Lung (tissue), 12 donors: ENCODE data around the gene HOXA5. TPM values are rescaled to one million over a fixed set of nuclear protein-coding genes. Genes with fewer than 3 reads are reported as not detected.

ENCODE experiments used
- ATAC-seq: fragments of 200-7000 bp; cut with Tn5 transposase; one replicate; pipeline ENCODE4 v1.9.1; 2020; ENCODE audit warnings: moderate number of reproducible peaks; ENCODE audit not compliant: insufficient read depth, low FRiP score
- DNase-seq, 3 donors: peaks; one replicate each; pipeline ENCODE4 v3.0.0-alpha.2; 2013 to 2017
- H3K27ac ChIP-seq, 2 donors: one replicate each; pipeline ENCODE4 v1.5.1; 2013; ENCODE audit warnings: mild to moderate bottlenecking in 2 of 2, moderate library complexity in 2 of 2, control low read depth in 1 of 2, inconsistent platforms in 1 of 2, low read depth in 1 of 2, low read length in 1 of 2
- H3K27me3 ChIP-seq, 3 donors: one replicate each; pipeline ENCODE4 v1.5.1; 2013; ENCODE audit warnings: low read length in 2 of 3; ENCODE audit not compliant: control insufficient read depth in 3 of 3, insufficient read depth in 3 of 3
- H3K36me3 ChIP-seq, 4 donors: one replicate each; pipeline ENCODE4 v1.5.1; 2013; ENCODE audit warnings: low read length in 4 of 4, mild to moderate bottlenecking in 1 of 4, moderate library complexity in 1 of 4; ENCODE audit not compliant: control insufficient read depth in 4 of 4, insufficient read depth in 4 of 4
- H3K4me1 ChIP-seq, 5 donors: one replicate each; pipeline ENCODE4 v1.5.1; 2013; ENCODE audit warnings: low read length in 5 of 5, mild to moderate bottlenecking in 2 of 5, moderate library complexity in 1 of 5; ENCODE audit not compliant: control insufficient read depth in 5 of 5, insufficient read depth in 5 of 5
- H3K4me3 ChIP-seq: one replicate; pipeline ENCODE4 v1.5.1; 2013; ENCODE audit warnings: mild to moderate bottlenecking, control low read depth, moderate library complexity
- H3K9ac ChIP-seq, 2 donors: one replicate each; pipeline ENCODE4 v1.5.1; 2013; ENCODE audit warnings: low read length in 2 of 2, control low read depth in 1 of 2; ENCODE audit not compliant: insufficient read depth in 1 of 2
- H3K9me3 ChIP-seq, 4 donors: one replicate each; pipeline ENCODE4 v1.5.1; 2013; ENCODE audit warnings: low read length in 3 of 4, mild to moderate bottlenecking in 1 of 4, moderate library complexity in 1 of 4; ENCODE audit not compliant: control insufficient read depth in 4 of 4, insufficient read depth in 3 of 4
- WGBS, 2 donors: extraction: QIAGEN DNeasy Blood & Tissue Kit; methylation state at CpG; one replicate each; pipeline ENCODE4 v1.1.7; 2013; 5-methylcytosine and 5-hydroxymethylcytosine counted together
- polyA plus RNA-seq, 2 donors: library from polyadenylated mRNA; stranded (reverse); fragments of 200-250 nt; gene quantifications; one replicate each; pipeline ENCODE4 v1.2.1, GENCODE V29; 2013
- total RNA-seq, 2 donors: library from RNA; depleted of rRNA in 1 of 2; stranded (reverse); fragments of >200 nt in 1 of 2; gene quantifications; one replicate each; pipeline ENCODE4 v1.2.1, GENCODE V29; 2014 to 2021
- TF ChIP-seq, protein P1 (sequence below): IDR thresholded peaks from 2 replicates; pipeline ENCODE4 v1.5.1; 2012; ENCODE audit warnings: mild to moderate bottlenecking; ENCODE audit errors: control extremely low read depth, extremely low read depth
- donor health status: control.
- donor health status: control.
- donor health status: Bipolar disorder and iron deficiency.
- donor health status: healthy.
- donor health status: DM: yes; HTN: yes; CAD: no.

Gene HOXA5
- total and polyA plus RNA-seq, 4 donors: 9.2 to 61.9 (median 15.2) TPM

GRCh38 chr7:27166531-27167505 lies 23.3 kb upstream of the HOXA5 start:
- peaks cover 0 to 5% (median 0%) of the 10 kb centered on the region in 4 donors for H3K9me3 ChIP-seq
- H3K4me1 ChIP-seq: peaks cover 0 to 21% (median 5%) of the 10 kb centered on the region in 5 donors
- no peak overlapping the region for H3K27ac ChIP-seq
- H3K27me3 ChIP-seq: peaks cover 8 to 98% (median 89%) of the 10 kb centered on the region in 3 donors
- WGBS, 2 donors: 8 to 22% methylated on average over 50 of the region's 50 CpGs
- no peak overlapping the region for H3K9ac ChIP-seq
- no peaks in the 10 kb centered on the region for H3K36me3 ChIP-seq
- DNase-seq (peak in 1 of 3 donors; percentile 53), ATAC-seq (no peak)
- no peak overlapping the region for H3K4me3 ChIP-seq
- TF ChIP-seq, protein P1, sequence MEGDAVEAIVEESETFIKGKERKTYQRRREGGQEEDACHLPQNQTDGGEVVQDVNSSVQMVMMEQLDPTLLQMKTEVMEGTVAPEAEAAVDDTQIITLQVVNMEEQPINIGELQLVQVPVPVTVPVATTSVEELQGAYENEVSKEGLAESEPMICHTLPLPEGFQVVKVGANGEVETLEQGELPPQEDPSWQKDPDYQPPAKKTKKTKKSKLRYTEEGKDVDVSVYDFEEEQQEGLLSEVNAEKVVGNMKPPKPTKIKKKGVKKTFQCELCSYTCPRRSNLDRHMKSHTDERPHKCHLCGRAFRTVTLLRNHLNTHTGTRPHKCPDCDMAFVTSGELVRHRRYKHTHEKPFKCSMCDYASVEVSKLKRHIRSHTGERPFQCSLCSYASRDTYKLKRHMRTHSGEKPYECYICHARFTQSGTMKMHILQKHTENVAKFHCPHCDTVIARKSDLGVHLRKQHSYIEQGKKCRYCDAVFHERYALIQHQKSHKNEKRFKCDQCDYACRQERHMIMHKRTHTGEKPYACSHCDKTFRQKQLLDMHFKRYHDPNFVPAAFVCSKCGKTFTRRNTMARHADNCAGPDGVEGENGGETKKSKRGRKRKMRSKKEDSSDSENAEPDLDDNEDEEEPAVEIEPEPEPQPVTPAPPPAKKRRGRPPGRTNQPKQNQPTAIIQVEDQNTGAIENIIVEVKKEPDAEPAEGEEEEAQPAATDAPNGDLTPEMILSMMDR: no peak

DNA sequence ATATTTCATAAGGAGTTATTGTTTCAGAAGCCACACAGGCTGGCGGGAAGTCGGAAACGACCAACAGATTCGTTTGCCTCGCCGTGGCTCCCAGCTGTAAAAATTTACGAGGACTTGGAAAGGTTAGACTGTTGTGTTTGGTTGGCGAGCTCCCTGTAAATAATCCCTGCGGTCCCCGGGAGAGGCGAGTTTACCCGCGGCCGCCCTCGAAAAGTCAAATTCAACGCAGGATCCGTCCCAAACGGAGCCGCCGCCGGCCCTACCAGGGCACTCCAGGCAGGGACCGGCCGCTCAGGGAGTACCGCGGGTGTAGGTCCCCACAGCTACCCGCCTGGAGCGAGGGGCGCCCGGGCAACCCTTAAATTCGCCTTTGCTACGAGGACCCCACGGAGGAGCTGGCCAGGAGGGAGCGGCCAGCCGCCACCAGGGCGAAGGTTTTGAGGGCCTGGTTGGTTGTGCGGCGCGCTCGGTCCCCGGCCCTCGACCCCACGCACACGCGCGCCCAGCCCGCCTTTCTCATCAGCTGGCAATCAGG lies 22.6 kb upstream of the HOXA5 start:
- DNase-seq (peak in 2 of 3 donors; percentile 43 to 61), ATAC-seq (no peak)

GRCh38 chr7:27165089-27165995 lies 21.9 kb upstream of the HOXA5 start, which contains the start of gene HOXA9:
TSS of gene HOXA9 (minus strand) at chr7:27165537. CDS start at chr7:27165457, 80 bp downstream.
- H3K4me3 ChIP-seq: peak within 1 kb of the TSS; percentile 36
- peaks cover 0 to 1% (median 0%) of the 10 kb centered on the region in 4 donors for H3K9me3 ChIP-seq
- peak; percentile 64 to 73 (median 69) for DNase-seq
- no peak for ATAC-seq
- H3K27me3 ChIP-seq: peaks cover 8 to 93% (median 79%) of the 10 kb centered on the region in 3 donors
- H3K9ac ChIP-seq: no peak within 1 kb of the TSS
- 2 to 6% methylated on average over 75 to 82 of the region's 82 CpGs for WGBS, 2 donors
- H3K4me1 ChIP-seq: peaks cover 0 to 21% (median 7%) of the 10 kb centered on the region in 5 donors
- H3K27ac ChIP-seq: peak within 1 kb of the TSS in 1 of 2 donors; percentile 43
- H3K36me3 ChIP-seq: no peaks in the 10 kb centered on the region
- TF ChIP-seq, protein P1: no peak

More for the DNA sequence above, 22.6 kb upstream of the HOXA5 start:
- Histone ChIP-seq H3K9me3 (peaks cover 0 to 1% (median 0%) of the 10 kb centered on the region in 4 donors), H3K9ac (no peak overlapping the region), H3K36me3 (no peaks in the 10 kb centered on the region), H3K4me3 (peak overlapping the region; percentile 1), H3K4me1 (peaks cover 0 to 21% (median 5%) of the 10 kb centered on the region in 5 donors), H3K27ac (no peak overlapping the region), H3K27me3 (peaks cover 8 to 98% (median 86%) of the 10 kb centered on the region in 3 donors)
- TF ChIP-seq, protein P1: no peak
- 4 to 9% methylated on average over 46 of the region's 46 CpGs for WGBS, 2 donors
